ENCODE results near the gene KCNAB1.

Gene KCNAB1

GRCh38 chr3:156330415-156330814, 210.0 kb downstream of the KCNAB1 start:
- Histone ChIP-seq H3K4me1 (peaks cover 0 to 13% (median 3%) of the 10 kb centered on the region in 4 donors), H3K27ac (no peak overlapping the region), H3K27me3 (no peaks in the 10 kb centered on the region), H3K9me3 (no peaks in the 10 kb centered on the region), H3K4me3 (no peak overlapping the region), H3K36me3 (no peaks in the 10 kb centered on the region)
- intact Hi-C loops (cut with DNase I; ENCODE audit: low total_unique reads): no loop called here
- TF ChIP-seq, protein P1, sequence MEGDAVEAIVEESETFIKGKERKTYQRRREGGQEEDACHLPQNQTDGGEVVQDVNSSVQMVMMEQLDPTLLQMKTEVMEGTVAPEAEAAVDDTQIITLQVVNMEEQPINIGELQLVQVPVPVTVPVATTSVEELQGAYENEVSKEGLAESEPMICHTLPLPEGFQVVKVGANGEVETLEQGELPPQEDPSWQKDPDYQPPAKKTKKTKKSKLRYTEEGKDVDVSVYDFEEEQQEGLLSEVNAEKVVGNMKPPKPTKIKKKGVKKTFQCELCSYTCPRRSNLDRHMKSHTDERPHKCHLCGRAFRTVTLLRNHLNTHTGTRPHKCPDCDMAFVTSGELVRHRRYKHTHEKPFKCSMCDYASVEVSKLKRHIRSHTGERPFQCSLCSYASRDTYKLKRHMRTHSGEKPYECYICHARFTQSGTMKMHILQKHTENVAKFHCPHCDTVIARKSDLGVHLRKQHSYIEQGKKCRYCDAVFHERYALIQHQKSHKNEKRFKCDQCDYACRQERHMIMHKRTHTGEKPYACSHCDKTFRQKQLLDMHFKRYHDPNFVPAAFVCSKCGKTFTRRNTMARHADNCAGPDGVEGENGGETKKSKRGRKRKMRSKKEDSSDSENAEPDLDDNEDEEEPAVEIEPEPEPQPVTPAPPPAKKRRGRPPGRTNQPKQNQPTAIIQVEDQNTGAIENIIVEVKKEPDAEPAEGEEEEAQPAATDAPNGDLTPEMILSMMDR (IDR thresholded peaks at IDR 0.05): no peak
- DNase-seq: no peak

GRCh38 chr3:156332304-156332703, 211.9 kb downstream of the KCNAB1 start:
- intact Hi-C loops (cut with DNase I; ENCODE audit: low total_unique reads): no loop called here
- Histone ChIP-seq H3K27me3 (no peaks in the 10 kb centered on the region), H3K27ac (no peak overlapping the region), H3K36me3 (no peaks in the 10 kb centered on the region), H3K4me1 (peaks cover 0 to 13% (median 3%) of the 10 kb centered on the region in 4 donors), H3K9me3 (no peaks in the 10 kb centered on the region), H3K4me3 (no peak overlapping the region)
- no peak for DNase-seq
- TF ChIP-seq, protein P1 (IDR thresholded peaks at IDR 0.05): no peak

- no peak overlapping the region for H3K4me3 ChIP-seq
- H3K9me3 ChIP-seq: no peaks in the 10 kb centered on the region
- no peaks in the 10 kb centered on the region for H3K36me3 ChIP-seq
- intact Hi-C loops (cut with DNase I; ENCODE audit: low total_unique reads): no loop called here
- H3K4me1 ChIP-seq: peaks cover 0 to 12% (median 3%) of the 10 kb centered on the region in 4 donors
- H3K27ac ChIP-seq: no peak overlapping the region
- TF ChIP-seq, protein P1 (IDR thresholded peaks at IDR 0.05): no peak
- H3K27me3 ChIP-seq: no peaks in the 10 kb centered on the region
- DNase-seq: no peak
Measured at GRCh38 chr3:156334841-156335545, 214.6 kb downstream of the KCNAB1 start.

GRCh38 chr3:156339491-156339890, 219.1 kb downstream of the KCNAB1 start:
- no peak overlapping the region for H3K4me3 ChIP-seq
- no peak for DNase-seq
- no peaks in the 10 kb centered on the region for H3K36me3 ChIP-seq
- no peaks in the 10 kb centered on the region for H3K9me3 ChIP-seq
- H3K27ac ChIP-seq: no peak overlapping the region
- no peaks in the 10 kb centered on the region for H3K4me1 ChIP-seq
- TF ChIP-seq, protein P1 (IDR thresholded peaks at IDR 0.05): no peak
- intact Hi-C loops (cut with DNase I; ENCODE audit: low total_unique reads): no loop called here
- no peaks in the 10 kb centered on the region for H3K27me3 ChIP-seq

- intact Hi-C loops (cut with DNase I; ENCODE audit: low total_unique reads): no loop called here
- H3K27ac ChIP-seq: no peak overlapping the region
- H3K4me3 ChIP-seq: no peak overlapping the region
- TF ChIP-seq, protein P1 (IDR thresholded peaks at IDR 0.05): no peak
- DNase-seq: no peak
- H3K27me3 ChIP-seq: no peaks in the 10 kb centered on the region
- no peaks in the 10 kb centered on the region for H3K4me1 ChIP-seq
- H3K9me3 ChIP-seq: no peaks in the 10 kb centered on the region
- no peaks in the 10 kb centered on the region for H3K36me3 ChIP-seq
Measured at GRCh38 chr3:156341332-156341731, 221.0 kb downstream of the KCNAB1 start.

Data from tibial artery (tissue), 4 donors.